Epidermal melanocyte (primary cell): ENCODE results near the gene CHN2.
"Not testable (repeated sequence)": the region's sequence is repeated elsewhere in the genome, so short reads cannot be mapped to it uniquely, and the experiment has no call there.

Experiments
- DNase-seq: peaks from one replicate; pipeline ENCODE4 v3.0.0; 2011; ENCODE audit warnings: low spot score; ENCODE audit not compliant: insufficient read length

The CHN2 gene

DNA sequence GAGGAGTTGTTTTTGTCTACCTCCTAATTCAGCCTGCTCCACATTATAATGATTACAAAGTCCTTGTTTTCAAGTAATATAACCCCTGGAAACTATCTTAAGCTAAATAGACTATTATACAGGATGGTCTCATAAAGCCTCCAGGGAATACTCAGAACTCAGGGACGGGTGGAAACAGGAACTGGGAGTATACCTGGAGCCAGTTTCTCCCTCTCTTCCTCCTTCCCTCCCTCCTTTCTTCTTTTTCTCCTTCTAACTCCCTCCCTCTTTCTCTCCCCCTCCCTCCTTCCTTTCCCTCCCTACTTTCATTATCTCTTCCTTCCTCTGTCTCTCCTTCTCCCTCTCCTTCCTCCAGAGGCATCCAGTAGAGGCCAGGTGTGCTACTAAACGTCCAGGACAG lies 292.8 kb downstream of the CHN2 start:
- DNase-seq, result no peak

DNA sequence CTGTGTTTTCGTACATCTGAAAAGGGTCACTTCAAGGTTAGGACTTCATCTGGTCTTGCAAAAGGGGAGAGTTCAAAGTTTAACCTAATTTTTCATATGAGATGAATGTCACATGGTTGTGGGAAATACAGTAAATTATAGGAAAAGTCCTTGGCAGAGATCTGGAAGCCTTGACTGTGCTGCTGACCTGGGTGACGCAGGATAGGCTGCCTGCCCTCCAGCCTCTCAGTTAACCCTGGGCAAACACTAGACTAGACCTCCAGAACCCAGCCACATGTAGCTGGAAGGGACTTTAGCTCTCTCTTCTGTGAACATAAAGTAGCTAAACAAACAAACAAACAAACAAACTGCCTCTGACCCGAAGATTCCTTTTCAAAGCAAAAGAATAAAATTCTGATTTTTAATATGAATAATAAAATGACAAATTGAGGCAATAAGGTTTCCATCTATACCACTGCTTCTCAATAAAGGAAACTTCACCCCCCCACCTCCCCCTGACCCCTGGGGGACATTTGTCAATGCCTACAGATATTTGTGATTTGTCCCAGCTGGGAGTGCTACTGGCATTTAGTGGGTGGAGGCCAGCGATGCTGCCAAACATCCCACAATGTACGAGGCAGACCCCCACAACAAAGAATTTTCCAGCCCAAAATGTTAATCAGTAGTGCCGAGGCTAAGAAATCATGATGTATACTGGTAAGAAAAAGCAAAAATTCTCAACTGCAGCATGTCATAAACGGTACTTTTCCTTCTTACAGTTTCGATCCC lies 293.8 kb downstream of the CHN2 start:
- no peak for DNase-seq

DNA sequence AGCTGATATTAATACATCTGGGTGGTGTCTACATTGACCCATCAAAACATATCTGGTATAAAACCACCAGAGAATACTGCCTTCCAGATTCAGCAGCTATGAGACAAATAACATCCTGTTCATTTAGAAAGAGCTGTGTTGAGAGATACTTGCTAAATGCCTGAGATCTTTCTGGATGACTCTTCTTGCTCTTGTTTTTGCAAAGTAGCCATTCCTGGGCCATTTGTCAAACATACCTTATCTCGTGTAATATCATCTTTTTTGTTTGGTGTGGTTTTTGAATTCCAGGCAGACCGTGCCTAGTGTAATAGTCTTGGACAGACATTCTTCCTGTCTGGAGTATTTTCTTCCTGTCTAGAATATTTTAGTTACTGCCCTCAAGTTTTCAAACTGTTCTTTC lies 294.4 kb downstream of the CHN2 start:
- no peak for DNase-seq

DNA sequence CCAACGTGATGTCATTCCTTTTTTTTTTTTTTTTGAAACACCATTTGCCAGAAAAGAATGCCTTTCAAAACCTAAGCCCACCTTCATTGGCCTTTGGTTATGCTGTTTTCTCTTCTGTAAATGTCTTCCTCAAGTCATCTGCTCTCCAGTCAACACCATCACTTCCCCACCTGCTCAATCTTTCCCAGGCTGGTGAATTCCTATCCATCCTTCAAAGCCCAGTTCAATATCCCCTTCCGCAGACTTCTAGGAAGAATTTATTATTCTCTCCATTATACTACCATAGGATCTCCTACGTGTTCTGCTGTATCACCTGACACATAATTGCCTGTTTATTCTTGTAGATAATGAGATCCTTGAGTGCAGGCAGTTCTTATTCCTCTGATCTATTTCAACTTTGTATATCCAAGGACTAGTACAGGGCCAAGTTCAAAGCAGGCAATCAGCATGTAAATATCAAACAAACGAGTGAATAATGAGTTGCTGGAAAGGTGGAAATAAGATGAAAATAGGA lies 295.6 kb downstream of the CHN2 start:
- no peak for DNase-seq

DNA sequence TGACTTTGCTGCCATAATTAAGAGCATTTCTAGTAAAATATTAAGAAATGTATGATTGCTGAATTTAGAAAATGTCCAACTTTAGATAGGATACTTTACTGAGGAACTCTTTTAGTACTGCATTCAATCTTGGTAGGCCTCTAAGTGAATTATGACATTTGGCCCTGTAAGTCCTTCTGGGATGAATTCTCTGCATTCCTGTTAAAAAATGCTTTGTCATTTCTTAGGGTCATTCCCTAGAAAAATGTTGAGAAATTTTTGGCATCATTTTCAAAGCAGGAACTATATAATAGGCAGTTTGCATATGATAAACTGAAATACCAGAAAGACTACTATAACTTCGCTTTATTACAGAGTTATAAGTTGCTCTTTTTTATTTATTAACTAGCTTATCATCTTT lies 299.8 kb downstream of the CHN2 start:
- peak; percentile 29 for DNase-seq

DNA sequence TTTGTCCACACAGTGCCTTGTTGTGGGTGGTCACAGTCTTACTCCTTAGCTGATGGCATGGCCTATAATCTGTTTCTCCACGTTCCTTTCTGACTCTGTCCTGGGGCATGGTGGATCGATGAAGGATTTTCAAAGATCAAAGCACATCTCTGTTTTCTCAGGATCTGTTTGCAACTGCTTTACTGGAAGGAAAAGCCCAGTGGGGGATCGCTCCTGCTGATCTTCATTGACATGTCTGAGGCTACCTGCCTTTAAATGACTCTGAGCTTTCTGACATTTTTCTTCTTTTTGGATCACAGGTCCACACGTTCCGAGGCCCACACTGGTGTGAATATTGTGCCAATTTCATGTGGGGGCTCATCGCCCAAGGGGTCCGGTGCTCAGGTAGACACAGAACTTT lies 301.1 kb downstream of the CHN2 start:
- no peak for DNase-seq

DNA sequence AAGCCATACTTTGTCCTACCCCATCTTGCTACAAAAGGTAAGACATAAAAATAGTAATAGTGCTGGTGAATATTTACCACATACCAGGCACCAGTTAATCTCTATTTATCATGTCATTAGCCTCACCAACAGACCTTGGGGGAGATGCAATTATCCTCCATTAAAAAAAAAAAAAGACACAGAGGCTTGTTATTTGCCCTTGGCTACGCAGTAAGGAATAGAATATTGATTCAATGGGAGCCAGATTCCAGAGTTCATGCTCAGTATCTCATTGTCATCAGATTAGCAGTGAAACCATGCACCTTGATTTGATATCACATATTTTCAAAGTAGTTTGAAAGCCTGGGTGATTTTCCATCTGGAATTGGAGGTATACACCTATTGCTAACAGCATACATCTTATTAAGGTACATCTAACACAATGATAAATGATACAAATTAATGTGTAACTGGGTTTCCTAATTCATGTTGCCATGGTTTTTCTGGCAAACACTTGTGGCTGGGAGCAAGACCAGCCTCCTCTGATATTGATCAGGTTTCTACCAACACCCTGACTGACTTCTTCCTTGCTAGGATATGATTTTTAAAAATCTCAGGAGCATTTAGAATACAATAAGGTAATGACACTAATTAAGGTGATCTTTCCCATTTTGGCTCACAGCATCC lies 301.9 kb downstream of the CHN2 start:
- DNase-seq, result no peak

DNA sequence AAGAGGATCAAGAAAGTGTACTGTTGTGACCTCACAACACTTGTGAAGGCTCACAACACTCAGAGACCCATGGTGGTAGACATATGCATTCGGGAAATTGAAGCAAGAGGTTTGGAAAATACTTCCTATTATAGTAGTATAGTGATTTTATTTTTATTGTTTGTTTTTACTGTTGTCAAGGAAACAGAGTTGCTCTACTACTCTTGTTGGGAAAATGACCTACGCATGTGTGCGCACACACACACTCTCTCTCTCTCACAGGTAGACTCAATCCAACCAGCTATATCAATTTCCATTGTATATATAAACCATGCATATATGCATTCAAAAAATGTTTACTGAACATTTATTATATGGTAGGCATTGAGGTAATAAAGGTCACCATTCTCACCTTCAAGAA lies 305.4 kb downstream of the CHN2 start:
- DNase-seq, result no peak

DNA sequence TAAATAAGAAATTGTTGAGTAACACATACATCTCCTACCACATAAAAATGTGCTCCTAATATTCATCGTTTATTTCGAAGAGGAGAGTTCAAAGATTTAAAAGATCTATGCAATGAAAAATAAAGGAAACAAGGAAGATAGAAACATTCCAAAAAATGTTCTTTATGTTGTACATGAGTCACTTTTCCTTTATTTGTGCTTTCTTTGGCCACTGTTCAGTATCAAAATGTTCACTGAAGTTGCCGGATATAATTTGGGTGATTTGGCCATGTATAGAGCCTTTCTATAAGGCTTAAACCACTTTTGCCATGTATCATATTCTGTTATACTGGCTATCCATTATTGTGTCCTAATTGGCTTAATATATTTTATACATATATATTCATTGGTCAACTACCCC lies 306.1 kb downstream of the CHN2 start:
- no peak for DNase-seq

DNA sequence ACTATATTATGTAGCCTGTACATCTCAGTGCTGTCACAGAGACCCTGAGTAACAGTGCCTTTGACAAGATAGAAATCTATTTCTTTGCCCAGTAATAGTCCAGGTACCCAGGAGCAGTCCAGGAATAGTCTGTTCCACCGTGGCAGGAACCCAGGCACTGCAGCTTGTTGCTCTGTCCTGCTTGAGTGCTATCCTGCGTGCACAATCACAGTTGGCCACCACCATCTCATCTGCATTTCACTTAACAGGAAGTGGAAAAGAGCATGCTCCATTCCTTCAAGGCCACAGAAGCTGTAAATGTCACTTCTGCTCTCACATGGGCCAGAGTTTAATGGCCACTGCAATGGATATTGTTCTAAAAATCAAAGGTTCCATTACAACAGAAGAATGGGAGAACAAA lies 307.6 kb downstream of the CHN2 start:
- DNase-seq, result no peak

DNA sequence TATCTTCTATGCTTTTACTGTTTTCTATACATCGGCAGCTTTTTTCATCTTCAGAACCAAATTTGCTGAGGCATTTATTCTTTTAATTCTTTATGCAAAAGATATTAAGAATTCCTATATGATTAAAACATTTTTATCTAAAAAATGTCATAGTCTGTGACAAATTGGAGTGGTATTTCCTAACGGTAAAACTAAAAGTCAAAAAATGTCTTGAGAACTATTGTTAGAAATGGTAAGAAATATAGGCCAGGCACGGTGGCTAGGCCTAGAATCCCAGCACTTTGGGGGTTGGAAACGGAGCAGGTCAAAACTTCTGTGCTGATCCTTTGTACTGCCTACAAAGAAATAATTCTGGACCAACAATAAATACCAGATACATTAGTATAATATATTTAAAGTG lies 311.4 kb downstream of the CHN2 start:
- no peak for DNase-seq

DNA sequence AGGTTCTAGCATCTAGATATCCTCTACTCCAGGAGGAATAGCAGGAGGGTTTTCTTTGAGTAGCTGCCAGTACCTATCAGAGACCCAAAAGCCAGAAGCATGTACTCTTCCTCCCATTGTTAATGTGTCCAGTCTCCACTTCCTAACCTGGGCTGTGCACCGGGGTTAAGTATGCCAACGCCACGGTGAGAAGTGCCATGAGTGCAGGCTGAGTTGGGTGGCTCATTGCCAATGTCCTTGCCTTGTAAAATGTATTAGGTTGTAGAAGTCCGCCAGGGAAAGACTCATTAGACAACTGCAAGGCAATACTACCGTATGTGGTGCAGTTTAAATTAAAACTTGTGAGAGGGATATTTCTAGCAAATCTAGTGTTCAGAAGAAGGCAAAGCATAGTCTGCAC lies 314.0 kb downstream of the CHN2 start:
- no peak for DNase-seq

DNA sequence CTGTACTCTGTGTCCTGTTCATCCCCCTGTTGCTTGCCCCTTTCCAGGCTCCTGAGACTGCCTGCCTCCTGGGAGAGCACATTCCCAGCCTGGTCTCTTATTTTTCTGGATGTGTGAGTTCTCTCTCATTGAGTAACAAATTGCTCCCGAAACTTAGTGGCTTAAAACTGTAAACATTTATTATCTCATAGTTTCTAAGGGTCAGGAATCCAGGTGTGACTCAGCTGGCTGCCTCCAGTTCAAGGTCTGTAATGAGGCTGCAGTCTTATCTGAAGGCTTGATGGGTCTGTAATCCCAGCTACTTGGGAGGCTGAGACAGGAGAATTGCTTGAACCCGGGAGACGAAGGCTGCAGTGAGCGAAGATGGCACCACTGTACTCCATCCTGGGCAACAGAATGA lies 315.5 kb downstream of the CHN2 start:
- DNase-seq, result no peak

DNA sequence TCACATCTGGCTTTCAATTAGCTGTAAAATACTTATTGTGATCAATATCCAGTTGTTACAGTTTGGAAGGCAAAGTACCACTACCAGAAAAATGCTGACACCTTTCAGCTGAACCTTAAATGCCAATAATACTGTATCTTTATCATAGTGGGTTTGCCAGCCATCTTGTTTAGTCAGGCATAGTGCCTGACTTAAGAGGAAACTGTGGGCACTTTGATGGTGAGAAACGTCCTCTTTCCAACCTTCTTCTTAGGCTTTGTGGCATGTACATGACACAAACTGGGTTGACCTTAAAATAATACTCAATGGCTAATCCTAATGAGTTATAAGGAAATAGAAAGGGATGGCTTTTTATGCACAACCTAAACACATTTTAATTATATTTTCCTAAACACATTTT lies 316.8 kb downstream of the CHN2 start:
- no peak for DNase-seq

DNA sequence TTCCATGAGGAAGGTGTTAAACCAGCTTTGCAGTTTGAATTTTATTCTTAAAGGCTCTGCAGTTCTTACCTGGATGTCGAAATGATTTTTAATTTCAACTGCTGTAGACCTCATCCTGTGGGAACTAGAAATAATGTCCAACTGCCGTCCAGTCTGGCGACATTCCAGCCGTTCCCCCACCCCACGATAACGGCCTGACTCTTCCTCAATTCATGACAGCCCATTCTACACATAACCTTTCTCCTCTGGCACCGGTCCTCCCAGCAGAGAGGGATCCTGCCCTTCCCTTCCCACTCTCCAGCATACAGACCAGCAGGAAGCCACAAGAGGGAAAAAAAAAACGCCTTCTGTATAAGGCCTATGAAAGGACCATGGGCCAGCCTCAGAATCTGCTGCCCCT lies 317.3 kb downstream of the CHN2 start:
- no peak for DNase-seq

DNA sequence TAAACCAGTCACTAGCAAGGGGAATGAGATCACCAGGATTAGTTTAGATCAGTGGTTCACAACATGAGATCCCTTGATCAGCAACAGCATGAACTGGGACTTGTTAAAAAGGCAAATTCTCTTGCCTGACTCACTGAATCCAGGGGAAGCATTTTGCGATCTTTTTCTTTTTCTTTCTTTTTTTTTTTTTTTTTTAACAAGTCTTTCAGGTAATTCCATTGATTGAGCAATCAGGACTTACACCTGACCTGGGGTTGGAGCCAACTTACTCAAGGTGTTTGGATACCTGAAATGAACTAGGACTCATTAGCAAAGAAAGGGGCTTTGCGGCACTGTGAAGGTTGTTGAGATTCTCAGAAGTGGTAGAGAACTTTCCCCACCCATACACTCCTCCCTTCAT lies 321.9 kb downstream of the CHN2 start:
- no peak for DNase-seq

DNA sequence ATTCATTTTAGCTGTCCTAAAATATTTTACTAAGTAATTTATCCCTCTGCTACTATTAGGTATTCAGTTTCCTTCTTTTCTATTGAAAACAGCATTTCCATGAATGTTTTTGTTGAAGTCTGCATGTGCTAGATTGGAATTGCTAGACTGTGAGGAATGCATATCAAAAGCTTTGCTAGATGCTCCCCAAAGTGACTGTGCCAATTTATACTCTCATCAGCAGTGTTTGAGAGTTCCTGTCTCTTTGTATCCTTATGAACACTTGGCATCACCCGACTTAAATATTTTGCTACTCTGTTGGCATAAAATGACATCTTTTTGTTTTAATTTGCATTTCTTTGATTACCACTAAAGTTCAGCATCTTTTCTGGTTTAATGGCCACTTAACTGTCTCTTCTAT lies 324.0 kb downstream of the CHN2 start:
- no peak for DNase-seq

DNA sequence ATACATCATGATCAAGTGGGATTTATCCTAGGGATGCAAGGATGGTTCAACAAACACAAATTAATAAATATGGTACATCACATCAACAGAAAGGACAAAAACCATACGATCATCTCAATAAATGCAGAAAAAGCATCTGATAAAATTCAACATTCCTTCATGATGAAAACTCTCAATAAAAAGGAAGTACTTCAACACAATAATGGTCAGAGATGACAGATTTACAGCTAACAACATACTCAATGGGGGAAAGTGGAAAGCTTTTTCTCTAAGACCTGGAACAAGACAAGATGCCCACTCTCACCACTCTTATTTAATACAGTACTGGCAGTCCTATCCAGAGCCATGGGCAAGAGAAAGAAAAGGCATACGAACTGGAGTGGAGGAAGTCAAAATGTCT lies 329.2 kb downstream of the CHN2 start:
- no peak for DNase-seq

DNA sequence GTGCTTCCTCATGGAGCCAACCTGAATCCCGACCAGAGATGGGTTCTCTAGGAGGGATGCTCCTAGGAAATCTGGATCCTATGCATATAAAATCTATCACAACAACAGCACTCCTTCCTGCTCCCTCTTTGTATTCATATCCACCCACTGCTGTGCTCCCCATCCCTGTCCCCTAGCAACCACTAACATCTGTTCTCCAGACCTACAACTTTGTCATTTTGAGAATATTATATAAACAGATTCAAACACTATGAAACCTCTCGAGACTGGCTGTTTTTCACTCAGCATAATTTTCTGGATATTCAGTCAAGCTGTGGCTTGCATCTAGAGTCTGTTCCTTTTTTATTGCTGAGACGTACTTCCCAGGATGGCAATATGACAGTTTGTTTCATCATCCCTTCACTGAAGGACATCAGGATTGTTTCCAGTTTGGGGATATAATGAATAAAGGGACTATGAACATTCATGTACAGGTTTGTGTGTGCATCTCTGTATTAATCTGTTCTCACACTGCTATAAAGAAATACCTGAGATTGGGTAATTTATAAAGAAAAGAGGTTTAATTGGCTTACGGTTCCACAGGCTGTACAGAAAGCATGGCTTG lies 333.0 kb downstream of the CHN2 start:
- DNase-seq, result no peak

DNA sequence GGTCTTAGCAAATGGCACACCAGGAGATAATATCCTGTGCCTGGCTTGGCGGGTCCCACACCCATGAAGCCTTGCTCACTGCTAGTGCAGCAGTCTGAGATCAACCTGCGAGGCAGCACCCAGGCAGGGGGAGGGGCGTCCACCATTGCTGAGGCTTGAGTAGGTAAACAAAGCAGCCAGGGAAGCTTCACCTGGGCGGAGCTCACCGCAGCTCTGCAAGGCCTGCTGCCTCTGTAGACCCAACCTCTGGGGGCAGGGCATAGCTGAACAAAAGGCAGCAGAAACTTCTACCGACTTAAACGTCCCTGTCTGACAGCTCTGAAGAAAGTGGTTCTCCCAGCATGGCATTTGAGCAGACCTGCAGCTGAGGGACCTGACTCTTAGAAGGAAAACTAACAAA lies 334.0 kb downstream of the CHN2 start:
- not testable (repeated sequence) for DNase-seq
